ENCODE measurements around the gene SIPA1L3. TPM values are rescaled to one million over a fixed set of nuclear protein-coding genes. Genes with fewer than 3 reads are reported as not detected.

Gene SIPA1L3
- total and polyA plus RNA-seq, 2 of the 13 experiments (the other 11 are each of a cell fraction or from before 2014, with no cell fraction given): 5.5 to 7.7 TPM

DNA sequence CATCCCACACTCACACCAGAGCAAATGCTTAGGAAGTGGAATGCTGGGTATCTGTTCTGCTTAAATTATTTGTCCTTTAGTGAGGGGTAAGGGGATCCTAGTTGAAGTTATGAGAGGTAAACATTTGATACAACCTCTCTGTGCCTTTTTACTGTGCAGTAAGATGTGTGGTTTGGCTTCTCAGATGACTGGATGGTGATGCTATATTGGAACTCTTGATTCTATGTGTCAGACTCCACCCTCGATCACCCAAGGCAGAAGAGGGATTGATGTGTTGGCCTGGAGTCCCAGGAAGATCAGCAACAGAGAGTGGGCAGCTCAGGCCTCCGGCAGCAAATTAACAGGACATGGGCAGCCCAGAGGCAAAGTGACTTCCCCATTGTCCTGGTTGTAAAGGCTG, 66.7 kb downstream of the SIPA1L3 start (continued):
- TF ChIP-seq, protein P1, sequence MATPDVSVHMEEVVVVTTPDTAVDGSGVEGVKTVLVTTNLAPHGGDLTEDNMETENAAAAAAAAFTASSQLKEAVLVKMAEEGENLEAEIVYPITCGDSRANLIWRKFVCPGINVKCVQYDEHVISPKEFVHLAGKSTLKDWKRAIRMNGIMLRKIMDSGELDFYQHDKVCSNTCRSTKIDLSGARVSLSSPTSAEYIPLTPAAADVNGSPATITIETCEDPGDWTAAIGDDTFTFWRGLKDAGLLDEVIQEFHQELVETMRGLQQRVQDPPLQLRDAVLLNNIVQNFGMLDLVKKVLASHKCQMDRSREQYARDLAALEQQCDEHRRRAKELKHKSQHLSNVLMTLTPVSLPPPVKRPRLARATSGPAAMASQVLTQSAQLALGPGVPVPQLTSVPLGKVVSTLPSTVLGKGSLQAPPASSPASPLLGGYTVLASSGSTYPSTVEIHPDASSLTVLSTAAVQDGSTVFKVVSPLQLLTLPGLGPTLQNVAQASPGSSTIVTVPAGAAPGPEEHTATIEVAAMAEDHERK (CRISPR knock-in tag; IDR thresholded peaks at IDR 0.05; ENCODE audit: low read depth): no peak
- TF ChIP-seq ELF3 (CRISPR knock-in tag; IDR thresholded peaks at IDR 0.05): no peak

DNA sequence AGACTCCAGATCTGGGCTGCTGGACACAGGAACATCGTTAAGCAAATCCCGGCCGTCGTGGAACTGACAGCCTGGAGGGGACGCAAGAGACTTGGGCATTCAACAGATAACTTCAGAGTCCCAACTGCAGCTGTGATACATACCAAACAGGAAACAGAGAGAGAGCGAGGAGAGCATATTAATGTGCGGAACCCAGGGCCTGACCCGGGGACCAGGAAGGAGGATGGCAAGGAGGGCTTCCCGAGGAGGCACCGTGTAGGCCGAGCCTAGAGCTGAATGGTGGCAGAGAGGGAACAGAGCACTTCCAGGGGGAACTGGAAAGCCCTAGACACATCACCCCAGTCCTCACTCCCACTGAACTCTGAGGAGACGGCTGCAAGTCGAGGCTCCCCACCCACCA, 68.1 kb downstream of the SIPA1L3 start:
- in situ Hi-C loops (cut with HindIII; ENCODE audit: extremely low pct_ligation_motif_present, low pct_unique_long_range_greater_than_20kb) (no loop called here), intact Hi-C loops (cut with micrococcal nuclease; ENCODE audit: unreplicated experiment) (no loop called here)
- Histone ChIP-seq H4K20me1 (ENCODE audit: insufficient read depth, low read length) (no peaks in the 10 kb centered on the region), H3K79me2 (ENCODE audit: insufficient read depth, low read length) (no peaks in the 10 kb centered on the region), H3K4me2 (ENCODE audit: low read depth, low read length) (no peak overlapping the region), H3K4me3 (replicated peaks in 1 of 3; ENCODE audit: insufficient read depth in 1 of 3, low read depth in 2 of 3, low read length in 3 of 3) (no peak overlapping the region), H3K27ac (ENCODE audit: extremely low read length, insufficient read depth, low read length) (no peak overlapping the region), H3K9ac (ENCODE audit: insufficient read depth, low read depth, low read length) (no peak overlapping the region), H3K27me3 (ENCODE audit: control insufficient read depth in 1 of 2, insufficient read depth in 2 of 2, low read length in 2 of 2) (no peaks in the 10 kb centered on the region), H2AFZ (ENCODE audit: low read length) (no peak overlapping the region), H3K9me3 (ENCODE audit: low read length) (no peaks in the 10 kb centered on the region), H3K4me1 (ENCODE audit: insufficient read depth, low read length) (peaks cover 15% of the 10 kb centered on the region), H3K36me3 (replicated peaks in 1 of 2; ENCODE audit: control insufficient read depth in 1 of 2, insufficient read depth in 2 of 2, low read length in 2 of 2) (no peaks in the 10 kb centered on the region)
- DNase-seq (ENCODE audit: low spot score) (no peak), ATAC-seq (no peak), FAIRE-seq (no peak)
- 94% methylated on average over 12 of the region's 13 CpGs for WGBS (ENCODE audit: low lambda C conversion rate)
- ChIA-PET POLR2A (no interaction called here), CTCF (ENCODE audit: low intra/inter-chr PET ratio, low total read pairs) (no interaction called here)
- no TSS peak for BruUV-seq (replicated peaks)
- no peak for TF ChIP-seq KLF11 (CRISPR knock-in tag; IDR thresholded peaks at IDR 0.05)
- TF ChIP-seq TARDBP (CRISPR knock-in tag; IDR thresholded peaks at IDR 0.05): no peak
- TF ChIP-seq, protein P2, sequence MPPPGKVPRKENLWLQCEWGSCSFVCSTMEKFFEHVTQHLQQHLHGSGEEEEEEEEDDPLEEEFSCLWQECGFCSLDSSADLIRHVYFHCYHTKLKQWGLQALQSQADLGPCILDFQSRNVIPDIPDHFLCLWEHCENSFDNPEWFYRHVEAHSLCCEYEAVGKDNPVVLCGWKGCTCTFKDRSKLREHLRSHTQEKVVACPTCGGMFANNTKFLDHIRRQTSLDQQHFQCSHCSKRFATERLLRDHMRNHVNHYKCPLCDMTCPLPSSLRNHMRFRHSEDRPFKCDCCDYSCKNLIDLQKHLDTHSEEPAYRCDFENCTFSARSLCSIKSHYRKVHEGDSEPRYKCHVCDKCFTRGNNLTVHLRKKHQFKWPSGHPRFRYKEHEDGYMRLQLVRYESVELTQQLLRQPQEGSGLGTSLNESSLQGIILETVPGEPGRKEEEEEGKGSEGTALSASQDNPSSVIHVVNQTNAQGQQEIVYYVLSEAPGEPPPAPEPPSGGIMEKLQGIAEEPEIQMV (CRISPR knock-in tag; IDR thresholded peaks at IDR 0.05; ENCODE audit: low read depth): no peak
- no peak for TF ChIP-seq ZNF567 (CRISPR knock-in tag; IDR thresholded peaks at IDR 0.05; ENCODE audit: borderline replicate concordance)
- TF ChIP-seq SMC3 (IDR thresholded peaks at IDR 0.05; ENCODE audit: low read length): no peak
- TF ChIP-seq GFI1 (CRISPR knock-in tag; IDR thresholded peaks at IDR 0.05; ENCODE audit: borderline replicate concordance): no peak
- TF ChIP-seq ZNF230 (CRISPR knock-in tag; IDR thresholded peaks at IDR 0.05): no peak
- TF ChIP-seq HNF4G (IDR thresholded peaks at IDR 0.05; ENCODE audit: borderline replicate concordance, low read depth, low read length): no peak
- TF ChIP-seq HNF4G (CRISPR knock-in tag; IDR thresholded peaks at IDR 0.05; ENCODE audit: borderline replicate concordance, low read depth): no peak
- no peak for TF ChIP-seq HDAC1 (CRISPR knock-in tag; IDR thresholded peaks at IDR 0.05)
- TF ChIP-seq BRCA1 (CRISPR knock-in tag; IDR thresholded peaks at IDR 0.05): no peak
- TF ChIP-seq FLYWCH1 (CRISPR knock-in tag; IDR thresholded peaks at IDR 0.05): no peak
- TF ChIP-seq ZNF260 (CRISPR knock-in tag; IDR thresholded peaks at IDR 0.05; ENCODE audit: borderline replicate concordance, low read depth): no peak
